IMR-90 (cell line): ENCODE measurements around the gene CHML. TPM values are rescaled to one million over a fixed set of nuclear protein-coding genes. Genes with fewer than 3 reads are reported as not detected.

Experiments
- ATAC-seq: fragments of 200-7000 bp; cut with Tn5 transposase; 2 replicates; pipeline ENCODE4 v1.9.1; 2020; ENCODE audit warnings: low read depth, mild to moderate bottlenecking, moderate library complexity
- BruUV-seq: library from RNA; stranded (reverse); fragments of 400-500 nt; replicated peaks from 2 replicates; lab custom pipeline; 2021; lab: Mats Ljungman, UMichigan
- CTCF ChIA-PET: fragments of 300-600 bp; formaldehyde crosslinking; extraction: SDS; loops from one replicate; lab custom pipeline; 2021; ENCODE audit warnings: antibody characterized with exemption; lab: Yijun Ruan, JAX
- POLR2A ChIA-PET: fragments of 300-600 bp; sonication (Branson Sonifier 250); formaldehyde crosslinking; loops from one replicate; lab custom pipeline; 2022; ENCODE audit warnings: antibody characterized with exemption; ENCODE audit not compliant: unreplicated experiment; lab: Charles Lee
- DNase-seq: peaks from one replicate; pipeline ENCODE4 v3.0.0; 2013
- H2AFZ ChIP-seq: replicated peaks from 2 replicates; pipeline ENCODE3; 2013; ENCODE audit warnings: low read length, mild to moderate bottlenecking; ENCODE audit not compliant: poor library complexity
- H2AK5ac ChIP-seq: 2 replicates; pipeline ENCODE4 v1.6.1; 2013; ENCODE audit warnings: low read depth, low read length, inconsistent platforms
- H2AK9ac ChIP-seq: replicated peaks from 2 replicates; pipeline ENCODE3; 2013; ENCODE audit warnings: mild to moderate bottlenecking, low read depth, low read length, moderate library complexity; ENCODE audit not compliant: poor library complexity
- H2BK120ac ChIP-seq: 2 replicates; pipeline ENCODE4 v1.6.1; 2013; ENCODE audit warnings: low read depth, low read length, inconsistent platforms
- H2BK15ac ChIP-seq: 3 replicates; pipeline ENCODE4 v1.6.1; 2013; ENCODE audit warnings: low read depth, low read length, inconsistent platforms
- H2BK20ac ChIP-seq: 2 replicates; pipeline ENCODE4 v1.6.1; 2013; ENCODE audit warnings: low read depth, mild to moderate bottlenecking, inconsistent platforms, low read length, moderate library complexity
- H2BK5ac ChIP-seq: 2 replicates; pipeline ENCODE4 v1.6.1; 2013; ENCODE audit warnings: mild to moderate bottlenecking, low read depth, low read length, inconsistent platforms; ENCODE audit not compliant: poor library complexity, severe bottlenecking
- H3K14ac ChIP-seq: replicated peaks from 2 replicates; pipeline ENCODE4 v1.6.1; 2013; ENCODE audit warnings: low read depth, low read length, inconsistent platforms
- H3K18ac ChIP-seq: 2 replicates; pipeline ENCODE4 v1.6.1; 2013; ENCODE audit warnings: low read depth, low read length, control low read depth
- H3K23ac ChIP-seq: 2 replicates; pipeline ENCODE4 v1.6.1; 2013; ENCODE audit warnings: low read depth, low read length, inconsistent platforms
- H3K27ac ChIP-seq: 2 replicates; pipeline ENCODE4 v1.5.1; 2013; ENCODE audit warnings: mild to moderate bottlenecking, control low read depth, low read length; ENCODE audit not compliant: insufficient read depth
- H3K27me3 ChIP-seq: 2 replicates; pipeline ENCODE4 v1.6.1; 2013; ENCODE audit warnings: low read length; ENCODE audit not compliant: control insufficient read depth, insufficient read depth
- H3K36me3 ChIP-seq: 2 replicates; pipeline ENCODE4 v1.6.1; 2013; ENCODE audit warnings: low read length, mixed read lengths; ENCODE audit not compliant: control insufficient read depth, insufficient read depth
- H3K4ac ChIP-seq: 2 replicates; pipeline ENCODE4 v1.6.1; 2013; ENCODE audit warnings: low read depth, low read length, inconsistent platforms
- H3K4me1 ChIP-seq: 2 replicates; pipeline ENCODE4 v1.6.1; 2013; ENCODE audit warnings: low read length, mixed read lengths; ENCODE audit not compliant: control insufficient read depth, insufficient read depth
- H3K4me2 ChIP-seq: 2 replicates; pipeline ENCODE4 v1.6.1; 2013; ENCODE audit warnings: low read depth, mild to moderate bottlenecking, control low read depth, low read length, moderate library complexity
- H3K4me3 ChIP-seq: 2 replicates; pipeline ENCODE4 v1.5.1; 2013; ENCODE audit warnings: low read depth, mild to moderate bottlenecking, control low read depth, low read length, moderate library complexity; ENCODE audit not compliant: insufficient read depth
- H3K56ac ChIP-seq: 2 replicates; pipeline ENCODE4 v1.6.1; 2013; ENCODE audit warnings: low read length, inconsistent platforms; ENCODE audit not compliant: insufficient read depth; ENCODE audit errors: extremely low read depth
- H3K79me1 ChIP-seq, 2 experiments: 2 replicates each; pipeline ENCODE4 v1.6.1; 2013; ENCODE audit warnings: low read length in 2 of 2, inconsistent platforms in 1 of 2, low read depth in 1 of 2
- H3K9ac ChIP-seq: 2 replicates; pipeline ENCODE4 v1.6.1; 2013; ENCODE audit warnings: low read depth, low read length, control low read depth
- H3K9me1 ChIP-seq: 2 replicates; pipeline ENCODE4 v1.6.1; 2013; ENCODE audit warnings: low read length, inconsistent platforms; ENCODE audit not compliant: insufficient read depth
- H3K9me3 ChIP-seq: 2 replicates; pipeline ENCODE4 v1.6.1; 2013; ENCODE audit warnings: low read length; ENCODE audit not compliant: control insufficient read depth, insufficient read depth
- H4K20me1 ChIP-seq: 2 replicates; pipeline ENCODE4 v1.6.1; 2013; ENCODE audit warnings: low read length, inconsistent platforms; ENCODE audit not compliant: insufficient read depth
- H4K5ac ChIP-seq: 2 replicates; pipeline ENCODE4 v1.6.1; 2013; ENCODE audit warnings: mild to moderate bottlenecking, low read depth, low read length, control low read depth
- H4K8ac ChIP-seq, 2 experiments: 2 replicates each; pipeline ENCODE4 v1.6.1; 2013; ENCODE audit warnings: low read depth in 2 of 2, low read length in 2 of 2, control low read depth in 1 of 2, inconsistent platforms in 1 of 2
- H4K91ac ChIP-seq: 2 replicates; pipeline ENCODE4 v1.6.1; 2013; ENCODE audit warnings: low read depth, low read length, inconsistent platforms; ENCODE audit not compliant: insufficient read depth
- BHLHE40 ChIP-seq: fragments of 150-350 bp; IDR thresholded peaks from 2 replicates; pipeline ENCODE4 v1.6.1; 2016; ENCODE audit warnings: mild to moderate bottlenecking, low read depth, low read length
- FOS ChIP-seq: fragments of 150-350 bp; IDR thresholded peaks from 2 replicates; pipeline ENCODE4 v1.6.1; 2016; ENCODE audit warnings: low read depth, low read length
- MAFK ChIP-seq: IDR thresholded peaks from 2 replicates; pipeline ENCODE4 v1.6.1; 2012; ENCODE audit warnings: low read depth, low read length, improper control_type of control experiment
- MXI1 ChIP-seq: IDR thresholded peaks from 2 replicates; pipeline ENCODE4 v1.6.1; 2012; ENCODE audit warnings: low read depth, mild to moderate bottlenecking, low read length, moderate library complexity, borderline replicate concordance
- RCOR1 ChIP-seq: IDR thresholded peaks from 2 replicates; pipeline ENCODE4 v1.6.1; 2012; ENCODE audit warnings: mild to moderate bottlenecking, low read length, improper control_type of control experiment; ENCODE audit not compliant: insufficient replicate concordance
- RFX5 ChIP-seq: IDR thresholded peaks from 2 replicates; pipeline ENCODE4 v1.8.0; 2012; ENCODE audit warnings: low read depth, mild to moderate bottlenecking, low read length, moderate library complexity
- WGBS, 2 experiments: methylation state at CpG; one replicate each; pipeline versions ENCODE4 v1.1.5 to v1.1.7; 2013; ENCODE audit warnings: missing lambda C conversion rate in 2 of 2; ENCODE audit not compliant: insufficient read length in 1 of 2; ENCODE audit errors: extremely low coverage in 2 of 2; 5-methylcytosine and 5-hydroxymethylcytosine counted together
- dilution Hi-C: fragments of 300-500 bp; cut with HindIII; formaldehyde crosslinking; loops from one replicate; pipeline ENCODE4 v1.14.3; 2018; ENCODE audit warnings: low sequenced_read_pairs; ENCODE audit not compliant: unreplicated experiment
- in situ Hi-C: fragments of 300-500 bp; cut with MboI; formaldehyde crosslinking; loops from 3 replicates; pipeline ENCODE4 v1.14.3; 2019; ENCODE audit warnings: low sequenced_read_pairs, inconsistent platforms, mixed read lengths
- intact Hi-C: fragments of 100-400 bp; cut with micrococcal nuclease; formaldehyde crosslinking; loops from 2 replicates; pipeline ENCODE4 v1.10.0; 2022
- polyA plus RNA-seq, 3 experiments: library from polyadenylated mRNA; depleted of rRNA; stranded (reverse); fragments of >200 nt; gene quantifications; 2 replicates each; pipeline ENCODE4 v1.2.3, GENCODE V29; 2012; ENCODE audit warnings: low replicate concordance in 1 of 3
- total RNA-seq: library from RNA; depleted of rRNA; stranded (reverse); fragments of >200 nt; gene quantifications from 2 replicates; pipeline ENCODE4 v1.2.3, GENCODE V29; 2012
- TF ChIP-seq, protein P1 (sequence below): fragments of 150-350 bp; IDR thresholded peaks from 2 replicates; pipeline ENCODE4 v1.6.1; 2016; ENCODE audit warnings: low read depth, mild to moderate bottlenecking, low read length, moderate library complexity, borderline replicate concordance

The CHML gene
- total and polyA plus RNA-seq, 2 of the 4 experiments (the other 2 are of a cell fraction) = 5.3 to 25.6 TPM

DNA sequence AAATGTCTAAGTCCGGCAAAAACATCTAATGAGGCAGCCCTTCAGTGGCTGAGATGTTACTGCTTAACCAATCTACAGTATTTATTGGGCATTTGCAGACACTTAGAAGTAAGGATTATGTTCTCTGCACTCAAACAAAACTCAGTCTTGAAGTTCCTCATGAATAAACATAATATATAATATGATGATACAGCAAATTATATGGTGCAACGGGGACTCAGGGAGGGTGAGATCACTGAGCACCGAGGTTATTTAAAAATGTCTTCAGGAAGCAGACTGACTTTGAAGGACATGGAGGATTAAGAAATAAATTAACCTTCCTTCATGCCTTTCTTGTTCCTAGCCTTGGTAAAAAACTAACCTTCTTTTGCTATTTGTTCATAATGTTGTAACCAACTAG lies 39.8 kb upstream of the CHML start:
- TF ChIP-seq BHLHE40 (no peak), MAFK (peak; percentile 90), MXI1 (no peak), FOS (no peak), RCOR1 (no peak), RFX5 (no peak)
- TF ChIP-seq, protein P1, sequence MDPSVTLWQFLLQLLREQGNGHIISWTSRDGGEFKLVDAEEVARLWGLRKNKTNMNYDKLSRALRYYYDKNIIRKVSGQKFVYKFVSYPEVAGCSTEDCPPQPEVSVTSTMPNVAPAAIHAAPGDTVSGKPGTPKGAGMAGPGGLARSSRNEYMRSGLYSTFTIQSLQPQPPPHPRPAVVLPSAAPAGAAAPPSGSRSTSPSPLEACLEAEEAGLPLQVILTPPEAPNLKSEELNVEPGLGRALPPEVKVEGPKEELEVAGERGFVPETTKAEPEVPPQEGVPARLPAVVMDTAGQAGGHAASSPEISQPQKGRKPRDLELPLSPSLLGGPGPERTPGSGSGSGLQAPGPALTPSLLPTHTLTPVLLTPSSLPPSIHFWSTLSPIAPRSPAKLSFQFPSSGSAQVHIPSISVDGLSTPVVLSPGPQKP = no peak
- H3K4me3 ChIP-seq = no peak overlapping the region
- H2BK120ac ChIP-seq = no peak overlapping the region
- H3K36me3 ChIP-seq = no peaks in the 10 kb centered on the region
- H4K91ac ChIP-seq = no peak overlapping the region
- no peak overlapping the region for H2AK9ac ChIP-seq
- H2BK20ac ChIP-seq = no peak overlapping the region
- WGBS, 2 experiments = no CpG with 5 or more reads among the region's 3 CpGs
- no peak overlapping the region for H3K23ac ChIP-seq
- in situ Hi-C loops (no loop called here), intact Hi-C loops (no loop called here), dilution Hi-C loops (no loop called here)
- no peak overlapping the region for H2BK5ac ChIP-seq
- H3K14ac ChIP-seq = no peak overlapping the region
- H3K27me3 ChIP-seq = peaks cover 2% of the 10 kb centered on the region; the same call in 1 of the 2 replicates
- no peak overlapping the region for H3K4me2 ChIP-seq
- CTCF ChIA-PET = no interaction called here
- DNase-seq = no peak
- H3K9me1 ChIP-seq = no peaks in the 10 kb centered on the region
- no peak overlapping the region for H4K8ac ChIP-seq
- H2BK15ac ChIP-seq = no peak overlapping the region
- H4K5ac ChIP-seq = no peak overlapping the region
- H3K27ac ChIP-seq = no peak overlapping the region
- no peak overlapping the region for H3K18ac ChIP-seq
- no TSS peak for BruUV-seq
- no peaks in the 10 kb centered on the region for H4K20me1 ChIP-seq
- no peak overlapping the region for H3K56ac ChIP-seq
- H3K4ac ChIP-seq = no peak overlapping the region
- no peak overlapping the region for H2AFZ ChIP-seq
- POLR2A ChIA-PET = no interaction called here
- H3K9ac ChIP-seq = no peak overlapping the region
- ATAC-seq = no peak
- no peaks in the 10 kb centered on the region for H3K9me3 ChIP-seq
- no peaks in the 10 kb centered on the region for H3K79me1 ChIP-seq
- H3K4me1 ChIP-seq = no peaks in the 10 kb centered on the region
- no peak overlapping the region for H2AK5ac ChIP-seq
